ENCODE data around the gene TRMT2B.

The TRMT2B gene, protein sequence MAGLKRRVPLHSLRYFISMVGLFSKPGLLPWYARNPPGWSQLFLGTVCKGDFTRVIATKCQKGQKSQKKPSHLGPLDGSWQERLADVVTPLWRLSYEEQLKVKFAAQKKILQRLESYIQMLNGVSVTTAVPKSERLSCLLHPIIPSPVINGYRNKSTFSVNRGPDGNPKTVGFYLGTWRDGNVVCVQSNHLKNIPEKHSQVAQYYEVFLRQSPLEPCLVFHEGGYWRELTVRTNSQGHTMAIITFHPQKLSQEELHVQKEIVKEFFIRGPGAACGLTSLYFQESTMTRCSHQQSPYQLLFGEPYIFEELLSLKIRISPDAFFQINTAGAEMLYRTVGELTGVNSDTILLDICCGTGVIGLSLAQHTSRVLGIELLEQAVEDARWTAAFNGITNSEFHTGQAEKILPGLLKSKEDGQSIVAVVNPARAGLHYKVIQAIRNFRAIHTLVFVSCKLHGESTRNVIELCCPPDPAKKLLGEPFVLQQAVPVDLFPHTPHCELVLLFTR

GRCh38 chrX:101051549-101052302, at the start of gene TRMT2B:
Gene TRMT2B, minus strand, starts transcription at chrX:101052111. Its CDS starts 9,822 bp downstream, at chrX:101042289.
- H3K4me3 ChIP-seq (ENCODE audit: low read length) = peak within 1 kb of the TSS; percentile 71
- peak; percentile 28 for DNase-seq (ENCODE audit: low read depth)
- TF ChIP-seq, protein P1, sequence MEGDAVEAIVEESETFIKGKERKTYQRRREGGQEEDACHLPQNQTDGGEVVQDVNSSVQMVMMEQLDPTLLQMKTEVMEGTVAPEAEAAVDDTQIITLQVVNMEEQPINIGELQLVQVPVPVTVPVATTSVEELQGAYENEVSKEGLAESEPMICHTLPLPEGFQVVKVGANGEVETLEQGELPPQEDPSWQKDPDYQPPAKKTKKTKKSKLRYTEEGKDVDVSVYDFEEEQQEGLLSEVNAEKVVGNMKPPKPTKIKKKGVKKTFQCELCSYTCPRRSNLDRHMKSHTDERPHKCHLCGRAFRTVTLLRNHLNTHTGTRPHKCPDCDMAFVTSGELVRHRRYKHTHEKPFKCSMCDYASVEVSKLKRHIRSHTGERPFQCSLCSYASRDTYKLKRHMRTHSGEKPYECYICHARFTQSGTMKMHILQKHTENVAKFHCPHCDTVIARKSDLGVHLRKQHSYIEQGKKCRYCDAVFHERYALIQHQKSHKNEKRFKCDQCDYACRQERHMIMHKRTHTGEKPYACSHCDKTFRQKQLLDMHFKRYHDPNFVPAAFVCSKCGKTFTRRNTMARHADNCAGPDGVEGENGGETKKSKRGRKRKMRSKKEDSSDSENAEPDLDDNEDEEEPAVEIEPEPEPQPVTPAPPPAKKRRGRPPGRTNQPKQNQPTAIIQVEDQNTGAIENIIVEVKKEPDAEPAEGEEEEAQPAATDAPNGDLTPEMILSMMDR (conservative IDR thresholded peaks at IDR 0.05; ENCODE audit: low read depth, low read length) = no peak

DNA sequence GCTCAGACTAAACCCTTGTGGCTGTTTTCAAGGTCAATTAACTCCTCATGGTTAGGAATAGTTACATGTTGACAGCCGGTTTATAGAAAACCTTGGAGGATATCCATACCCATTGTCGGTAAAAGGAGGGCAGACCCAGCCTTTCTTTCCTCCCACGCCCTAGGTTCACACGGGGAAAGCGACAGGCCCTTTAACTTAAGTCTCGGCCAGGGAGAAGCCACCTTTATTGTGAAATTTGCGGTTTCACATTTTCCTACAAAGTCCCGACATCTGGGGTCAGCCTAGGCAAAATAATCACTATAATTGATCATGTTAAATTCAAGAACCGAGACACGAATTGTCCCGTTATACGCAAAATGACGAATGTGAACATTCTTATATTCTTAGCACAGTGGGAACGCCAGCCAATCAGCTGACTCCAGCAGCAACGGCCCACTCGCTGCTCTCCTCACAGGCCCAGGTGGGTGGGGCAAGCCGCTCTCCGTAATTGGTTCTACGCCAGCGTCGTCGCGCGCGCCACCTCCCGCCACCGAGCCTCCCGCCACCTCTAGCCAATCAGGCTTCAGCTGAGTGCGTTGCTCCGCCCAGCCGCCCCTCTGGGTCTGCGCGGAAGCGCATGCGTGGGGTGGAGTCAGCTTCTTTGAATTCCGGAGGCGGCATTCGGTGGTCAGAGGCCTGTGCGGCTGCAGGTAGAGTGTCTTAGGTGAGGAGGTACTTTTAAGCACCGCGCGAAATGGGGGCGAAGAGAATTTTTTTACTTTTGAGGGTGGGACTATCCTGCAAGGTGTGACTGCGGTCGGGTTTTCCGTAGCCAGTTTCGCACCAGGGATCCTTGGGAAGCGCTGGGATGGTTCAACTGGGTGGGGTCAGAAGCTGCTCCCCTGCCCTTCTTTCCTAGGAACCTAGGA, 45.9 kb upstream of the TRMT2B start, which contains the start of gene CENPI:
Gene CENPI, plus strand, starts transcription at position 659 of the 908 bp plus-strand sequence. CDS start 2,867 bp downstream, outside the sequence.
- TF ChIP-seq, protein P1 (conservative IDR thresholded peaks at IDR 0.05; ENCODE audit: low read depth, low read length) = no peak
- peak; percentile 69 for DNase-seq (ENCODE audit: low read depth)
- H3K4me3 ChIP-seq (ENCODE audit: low read length) = peak within 1 kb of the TSS; percentile 76

GRCh38 chrX:101091817-101092216, 39.9 kb upstream of the TRMT2B start:
- TF ChIP-seq, protein P1 (conservative IDR thresholded peaks at IDR 0.05; ENCODE audit: low read depth, low read length) = no peak
- no peak overlapping the region for H3K4me3 ChIP-seq (ENCODE audit: low read length)
- DNase-seq (ENCODE audit: low read depth) = no peak

DNA sequence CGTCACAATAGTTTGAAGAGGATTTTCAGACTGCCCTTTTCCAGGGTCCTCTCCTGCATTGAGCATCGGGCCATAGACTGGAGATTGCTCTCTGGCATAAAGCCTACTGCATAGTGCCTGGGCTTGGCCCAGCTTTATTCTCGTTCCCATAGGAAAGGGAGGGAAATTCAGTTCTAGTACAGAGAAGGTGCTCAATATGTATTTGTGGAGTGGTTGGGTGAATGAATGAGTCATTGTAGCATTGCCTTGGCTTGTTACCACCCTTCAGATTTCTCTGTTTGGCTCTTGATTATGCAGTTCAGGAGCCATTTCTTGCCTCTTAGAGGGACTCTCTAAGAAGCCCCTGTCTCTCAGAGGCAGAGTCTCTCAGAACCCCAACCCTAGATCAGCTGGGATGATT, 29.3 kb upstream of the TRMT2B start:
- no peak overlapping the region for H3K4me3 ChIP-seq (ENCODE audit: low read length)
- DNase-seq (ENCODE audit: low read depth) = no peak
- TF ChIP-seq, protein P1 (conservative IDR thresholded peaks at IDR 0.05; ENCODE audit: low read depth, low read length) = no peak

DNA sequence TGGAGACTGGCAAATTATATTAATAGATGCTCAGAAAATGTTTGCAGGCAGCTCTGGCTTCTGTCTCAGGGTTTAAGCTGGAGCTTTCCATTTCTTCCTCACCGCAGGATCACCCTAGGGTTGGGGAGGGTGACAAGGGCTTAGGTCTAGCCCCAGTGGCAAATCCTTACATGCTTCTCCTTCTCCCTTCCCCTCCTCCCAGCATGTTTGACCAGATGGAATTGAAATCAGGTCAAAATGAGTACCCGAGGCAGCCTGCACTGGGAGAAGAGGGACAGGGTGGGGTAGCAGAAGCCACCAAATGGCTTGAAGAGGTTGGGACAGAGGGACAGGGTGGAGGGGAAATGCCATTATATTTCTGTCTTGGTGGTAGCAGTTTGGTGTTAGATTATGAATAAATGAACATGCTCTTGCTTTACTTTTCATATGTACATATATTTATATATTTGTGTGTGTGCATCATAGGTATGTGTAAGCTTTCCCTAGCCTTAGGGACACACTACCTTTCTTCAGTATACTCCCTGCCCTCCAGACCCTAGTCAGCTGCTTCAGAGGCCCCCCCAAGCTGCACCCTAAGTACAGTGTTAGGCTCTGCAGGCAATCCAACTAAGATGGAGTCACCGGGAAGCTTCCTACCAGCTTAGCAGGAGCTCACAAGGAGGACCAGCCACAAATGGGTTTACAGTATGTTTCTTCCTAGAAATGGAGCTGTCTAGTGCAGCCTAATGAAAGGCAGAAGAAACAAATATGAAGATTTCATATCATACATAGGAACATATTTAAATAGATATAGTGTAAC, 28.6 kb upstream of the TRMT2B start:
- TF ChIP-seq, protein P1 (conservative IDR thresholded peaks at IDR 0.05; ENCODE audit: low read depth, low read length) = no peak
- no peak for DNase-seq (ENCODE audit: low read depth)
- H3K4me3 ChIP-seq (ENCODE audit: low read length) = no peak overlapping the region

Measured in retinal pigment epithelial cell (primary cell).